Measurements from ENCODE around the gene KIAA1671. TPM values are rescaled to one million over a fixed set of nuclear protein-coding genes. Genes with fewer than 3 reads are reported as not detected.

KIAA1671 gene
- total RNA-seq, 1 donor from 2014 or later, result 11.5 TPM

DNA sequence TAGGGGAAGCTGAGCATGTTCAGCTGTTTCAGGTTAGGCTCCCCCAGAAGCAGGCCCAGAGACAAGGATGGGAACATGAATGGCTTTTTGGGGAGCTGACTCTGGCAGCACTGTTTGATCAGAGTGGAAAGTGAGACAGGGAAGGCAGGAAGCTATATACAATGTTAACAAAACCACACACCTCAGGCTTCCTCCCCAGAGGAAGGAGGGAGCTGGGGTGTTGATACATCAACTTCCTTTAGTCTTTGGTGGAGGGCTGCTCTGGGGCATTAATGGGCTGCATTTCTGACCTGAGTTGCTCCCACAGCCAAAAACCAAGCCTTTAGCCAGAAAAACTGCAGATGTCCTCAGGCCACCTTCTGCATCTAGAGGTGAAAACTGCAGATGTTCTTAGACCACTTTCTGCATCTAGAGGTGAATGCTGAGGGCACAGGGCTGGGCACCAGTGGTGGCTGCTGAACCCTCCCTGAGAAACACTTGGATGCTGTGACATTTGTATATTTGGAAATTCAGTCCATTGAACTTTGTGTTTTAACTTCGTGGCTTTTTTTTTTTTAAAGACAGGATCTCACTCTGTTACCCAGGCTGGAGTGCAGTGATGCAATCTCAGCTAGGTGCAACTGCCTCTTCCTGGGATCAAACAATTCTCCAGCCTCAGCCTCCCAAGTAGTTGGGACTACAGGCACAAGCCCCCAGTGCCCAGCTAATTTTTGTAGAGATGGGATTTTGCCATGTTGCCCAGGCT, 49.9 kb downstream of the KIAA1671 start:
- Histone ChIP-seq H3K4me1 (ENCODE audit: control insufficient read depth in 3 of 3, insufficient read depth in 3 of 3, low read length in 3 of 3) (peaks cover 4 to 10% (median 5%) of the 10 kb centered on the region in 3 donors), H3K27me3 (ENCODE audit: control insufficient read depth in 3 of 3, insufficient read depth in 3 of 3, low read length in 3 of 3) (no peaks in the 10 kb centered on the region), H3K36me3 (ENCODE audit: control insufficient read depth in 3 of 3, insufficient read depth in 3 of 3, low read length in 3 of 3) (no peaks in the 10 kb centered on the region), H3K4me3 (ENCODE audit: low read length in 3 of 3) (no peak overlapping the region), H3K9me3 (ENCODE audit: control insufficient read depth in 3 of 3, low read length in 3 of 3) (no peaks in the 10 kb centered on the region), H3K9ac (ENCODE audit: low read depth in 1 of 3, low read length in 3 of 3) (peak overlapping the region in 1 of 3 donors; percentile 9), H3K27ac (ENCODE audit: low read depth, low read length) (no peak overlapping the region)

DNA sequence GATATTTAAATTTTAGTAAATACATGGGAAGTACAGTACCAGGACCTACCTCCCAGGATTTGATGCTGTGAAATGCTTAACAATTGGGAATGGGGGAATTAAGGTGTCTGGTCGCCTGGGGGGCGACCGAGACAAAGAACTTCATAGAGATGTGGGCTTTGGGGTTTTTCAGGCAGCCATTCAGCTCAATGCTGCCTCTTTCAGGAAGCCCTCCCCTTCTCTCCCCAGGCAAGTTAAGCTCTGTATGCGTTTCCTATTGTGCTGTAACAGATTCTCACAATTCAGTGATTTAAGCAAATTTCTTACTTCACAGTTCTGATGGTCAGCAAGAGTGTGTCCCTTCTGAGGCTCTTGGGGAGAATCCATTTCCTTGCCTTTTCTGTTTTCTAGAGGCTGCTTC, 53.8 kb downstream of the KIAA1671 start:
- H3K27ac ChIP-seq (ENCODE audit: low read depth, low read length), result no peak overlapping the region
- no peaks in the 10 kb centered on the region for H3K9me3 ChIP-seq (ENCODE audit: control insufficient read depth in 3 of 3, low read length in 3 of 3)
- no peak overlapping the region for H3K4me3 ChIP-seq (ENCODE audit: low read length in 3 of 3)
- H3K27me3 ChIP-seq (ENCODE audit: control insufficient read depth in 3 of 3, insufficient read depth in 3 of 3, low read length in 3 of 3), result no peaks in the 10 kb centered on the region
- no peak overlapping the region for H3K9ac ChIP-seq (ENCODE audit: low read depth in 1 of 3, low read length in 3 of 3)
- peaks cover 6 to 16% (median 9%) of the 10 kb centered on the region in 3 donors for H3K4me1 ChIP-seq (ENCODE audit: control insufficient read depth in 3 of 3, insufficient read depth in 3 of 3, low read length in 3 of 3)
- H3K36me3 ChIP-seq (ENCODE audit: control insufficient read depth in 3 of 3, insufficient read depth in 3 of 3, low read length in 3 of 3), result no peaks in the 10 kb centered on the region

DNA sequence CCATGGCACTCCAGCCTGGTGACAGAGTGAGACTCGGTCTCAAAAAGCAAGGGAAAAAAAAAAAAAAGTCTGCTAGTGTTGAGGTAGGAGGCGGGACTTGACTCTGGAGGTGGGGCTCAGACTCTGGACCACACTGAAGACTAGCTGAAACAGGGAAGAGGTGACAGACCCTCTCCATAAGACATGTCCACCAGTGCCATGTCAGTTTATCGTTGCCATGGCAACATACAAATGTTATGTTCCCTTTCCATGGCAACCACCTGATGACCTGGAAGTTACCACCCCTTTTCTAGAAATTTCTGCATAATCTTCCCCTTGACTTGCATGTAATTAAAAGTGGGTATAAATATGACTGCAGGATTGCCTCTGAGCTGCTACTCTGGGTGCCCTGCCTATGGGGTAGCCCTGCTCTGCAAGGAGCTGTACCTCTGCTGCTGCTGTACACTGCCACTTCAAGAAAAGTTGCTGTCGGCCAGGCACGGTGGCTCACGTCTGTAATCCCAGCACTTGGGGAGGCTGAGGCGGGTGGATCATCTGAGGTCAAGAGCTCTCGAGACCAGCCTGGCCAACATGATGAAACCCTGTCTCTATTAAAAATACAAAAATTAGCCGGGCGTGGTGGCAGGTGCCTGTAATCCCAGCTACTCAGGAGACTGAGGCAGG, 55.1 kb downstream of the KIAA1671 start:
- Histone ChIP-seq H3K27me3 (ENCODE audit: control insufficient read depth in 3 of 3, insufficient read depth in 3 of 3, low read length in 3 of 3) (no peaks in the 10 kb centered on the region), H3K4me3 (ENCODE audit: low read length in 3 of 3) (no peak overlapping the region)

DNA sequence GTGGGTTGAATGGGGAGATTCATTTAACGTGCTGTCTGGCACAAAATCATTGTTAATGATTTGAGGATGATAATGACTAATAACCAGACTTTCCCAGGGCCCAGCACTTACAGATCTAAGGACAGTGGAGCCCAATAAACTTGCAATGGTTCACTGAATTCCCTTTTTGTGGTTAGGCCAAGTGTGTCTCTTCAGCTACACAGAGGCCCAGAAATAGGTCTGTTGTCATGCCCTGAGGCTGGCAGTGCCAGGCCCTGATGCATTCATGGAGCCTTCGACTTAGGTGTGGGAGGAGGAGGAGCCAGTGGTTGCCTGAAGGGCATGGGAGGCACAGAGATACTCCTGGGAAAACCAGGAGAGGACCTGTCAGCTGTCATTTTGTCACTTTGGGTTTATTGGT, 56.1 kb downstream of the KIAA1671 start:
- Histone ChIP-seq H3K4me3 (ENCODE audit: low read length in 3 of 3) (no peak overlapping the region), H3K9ac (ENCODE audit: low read depth in 1 of 3, low read length in 3 of 3) (no peak overlapping the region)

More for the DNA sequence above, 55.1 kb downstream of the KIAA1671 start:
- no peaks in the 10 kb centered on the region for H3K9me3 ChIP-seq (ENCODE audit: control insufficient read depth in 3 of 3, low read length in 3 of 3)
- no peak overlapping the region for H3K27ac ChIP-seq (ENCODE audit: low read depth, low read length)
- H3K9ac ChIP-seq (ENCODE audit: low read depth in 1 of 3, low read length in 3 of 3), result no peak overlapping the region
- peaks cover 5 to 7% (median 5%) of the 10 kb centered on the region in 3 donors for H3K4me1 ChIP-seq (ENCODE audit: control insufficient read depth in 3 of 3, insufficient read depth in 3 of 3, low read length in 3 of 3)
- no peaks in the 10 kb centered on the region for H3K36me3 ChIP-seq (ENCODE audit: control insufficient read depth in 3 of 3, insufficient read depth in 3 of 3, low read length in 3 of 3)

DNA sequence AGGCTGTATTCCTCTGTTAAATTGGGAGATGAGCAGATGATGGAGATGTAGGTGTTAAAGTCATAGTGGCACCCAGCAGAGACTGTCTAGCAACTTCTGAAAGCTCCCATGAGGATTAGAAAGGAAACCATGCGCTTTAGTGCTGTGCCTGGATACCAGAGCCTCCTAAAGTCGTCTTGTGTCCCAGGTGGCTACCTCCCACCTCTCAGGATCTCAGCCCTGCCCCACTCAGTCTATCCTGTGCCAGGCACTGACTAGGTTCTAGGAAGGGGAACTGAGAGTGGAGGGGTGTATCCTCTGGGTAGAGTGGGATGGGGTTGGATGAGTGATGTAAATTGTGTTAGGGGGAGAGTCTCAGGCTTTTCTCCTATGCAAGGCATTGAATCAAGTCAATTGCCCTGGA, 60.2 kb downstream of the KIAA1671 start:
- Histone ChIP-seq H3K4me1 (ENCODE audit: control insufficient read depth in 3 of 3, insufficient read depth in 3 of 3, low read length in 3 of 3) (peaks cover 5 to 16% (median 13%) of the 10 kb centered on the region in 3 donors), H3K9me3 (ENCODE audit: control insufficient read depth in 3 of 3, low read length in 3 of 3) (no peaks in the 10 kb centered on the region), H3K27ac (ENCODE audit: low read depth, low read length) (no peak overlapping the region), H3K27me3 (ENCODE audit: control insufficient read depth in 3 of 3, insufficient read depth in 3 of 3, low read length in 3 of 3) (no peaks in the 10 kb centered on the region), H3K9ac (ENCODE audit: low read depth in 1 of 3, low read length in 3 of 3) (no peak overlapping the region), H3K36me3 (ENCODE audit: control insufficient read depth in 3 of 3, insufficient read depth in 3 of 3, low read length in 3 of 3) (no peaks in the 10 kb centered on the region), H3K4me3 (ENCODE audit: low read length in 3 of 3) (no peak overlapping the region)

More for the DNA sequence above, 56.1 kb downstream of the KIAA1671 start:
- H3K27me3 ChIP-seq (ENCODE audit: control insufficient read depth in 3 of 3, insufficient read depth in 3 of 3, low read length in 3 of 3), result no peaks in the 10 kb centered on the region
- H3K9me3 ChIP-seq (ENCODE audit: control insufficient read depth in 3 of 3, low read length in 3 of 3), result no peaks in the 10 kb centered on the region
- no peaks in the 10 kb centered on the region for H3K36me3 ChIP-seq (ENCODE audit: control insufficient read depth in 3 of 3, insufficient read depth in 3 of 3, low read length in 3 of 3)
- H3K27ac ChIP-seq (ENCODE audit: low read depth, low read length), result peak overlapping the region; percentile 16
- peaks cover 5 to 15% (median 11%) of the 10 kb centered on the region in 3 donors for H3K4me1 ChIP-seq (ENCODE audit: control insufficient read depth in 3 of 3, insufficient read depth in 3 of 3, low read length in 3 of 3)

DNA sequence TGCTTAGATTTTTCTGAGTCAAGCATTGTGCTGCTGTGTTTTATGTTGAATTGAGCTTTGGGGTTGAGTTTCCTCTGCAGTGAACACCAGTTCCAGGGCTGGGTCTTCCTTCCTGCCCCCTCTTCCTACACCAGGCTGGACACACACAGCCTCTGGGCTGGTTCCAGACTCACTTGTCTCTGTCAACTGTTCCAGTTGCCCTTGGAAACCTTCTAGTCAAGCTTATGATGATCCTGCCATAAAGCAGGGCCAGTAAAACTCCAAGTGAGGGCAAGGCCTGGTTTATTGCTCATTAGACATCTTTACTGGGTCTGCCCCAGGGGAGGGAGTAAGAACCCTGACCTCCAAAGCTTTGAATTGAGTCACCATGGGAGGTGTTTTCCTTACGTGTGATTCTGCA, 61.1 kb downstream of the KIAA1671 start:
- H3K9ac ChIP-seq (ENCODE audit: low read depth in 1 of 3, low read length in 3 of 3), result no peak overlapping the region
- no peaks in the 10 kb centered on the region for H3K36me3 ChIP-seq (ENCODE audit: control insufficient read depth in 3 of 3, insufficient read depth in 3 of 3, low read length in 3 of 3)
- no peaks in the 10 kb centered on the region for H3K9me3 ChIP-seq (ENCODE audit: control insufficient read depth in 3 of 3, low read length in 3 of 3)
- no peaks in the 10 kb centered on the region for H3K27me3 ChIP-seq (ENCODE audit: control insufficient read depth in 3 of 3, insufficient read depth in 3 of 3, low read length in 3 of 3)
- H3K27ac ChIP-seq (ENCODE audit: low read depth, low read length), result no peak overlapping the region
- H3K4me1 ChIP-seq (ENCODE audit: control insufficient read depth in 3 of 3, insufficient read depth in 3 of 3, low read length in 3 of 3), result peaks cover 4 to 13% (median 13%) of the 10 kb centered on the region in 3 donors
- H3K4me3 ChIP-seq (ENCODE audit: low read length in 3 of 3), result no peak overlapping the region

DNA sequence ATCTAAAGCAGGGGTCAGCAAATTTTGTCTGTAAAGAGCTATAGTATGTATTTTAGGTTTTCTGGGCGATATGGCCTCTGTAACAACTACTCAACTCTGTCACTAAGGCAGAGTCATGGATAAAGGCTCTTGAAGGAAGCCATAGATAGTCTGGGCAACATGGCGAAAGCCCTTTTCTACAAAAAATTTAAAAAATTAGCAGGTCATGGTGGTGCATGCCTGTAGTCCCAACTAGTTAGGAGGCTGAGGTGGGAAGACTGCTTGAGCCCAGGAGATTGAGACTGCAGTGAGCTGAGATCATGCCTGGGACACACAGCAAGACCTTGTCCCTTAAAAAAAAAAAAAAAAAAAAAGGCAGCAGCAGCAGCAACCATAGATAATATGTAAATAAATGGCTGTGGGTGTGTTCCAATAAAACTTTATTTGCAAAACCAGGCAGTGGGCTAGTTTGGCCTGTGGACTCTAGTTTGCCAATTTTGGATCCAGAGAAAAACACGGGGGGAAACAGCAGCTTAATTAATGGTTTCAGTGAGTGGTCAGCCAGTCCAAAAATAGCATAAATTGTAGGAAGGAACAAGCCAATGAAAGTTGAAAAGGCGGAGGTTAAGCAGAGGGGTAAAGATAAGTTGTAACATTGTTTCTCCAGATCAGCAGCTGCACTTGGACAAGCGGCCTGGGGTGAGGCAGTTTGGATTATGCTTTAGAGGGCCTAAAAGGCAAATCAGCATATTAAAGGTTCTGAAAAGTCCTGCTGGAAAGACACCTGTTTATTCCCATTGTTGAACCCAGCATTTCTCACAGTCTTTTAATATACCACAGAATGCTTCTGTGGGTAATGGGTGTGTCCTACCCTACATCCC, 62.6 kb downstream of the KIAA1671 start:
- no peaks in the 10 kb centered on the region for H3K27me3 ChIP-seq (ENCODE audit: control insufficient read depth in 3 of 3, insufficient read depth in 3 of 3, low read length in 3 of 3)
- H3K27ac ChIP-seq (ENCODE audit: low read depth, low read length), result no peak overlapping the region
- no peaks in the 10 kb centered on the region for H3K36me3 ChIP-seq (ENCODE audit: control insufficient read depth in 3 of 3, insufficient read depth in 3 of 3, low read length in 3 of 3)
- H3K4me1 ChIP-seq (ENCODE audit: control insufficient read depth in 3 of 3, insufficient read depth in 3 of 3, low read length in 3 of 3), result peaks cover 0 to 9% (median 9%) of the 10 kb centered on the region in 3 donors
- no peak overlapping the region for H3K9ac ChIP-seq (ENCODE audit: low read depth in 1 of 3, low read length in 3 of 3)
- H3K4me3 ChIP-seq (ENCODE audit: low read length in 3 of 3), result no peak overlapping the region
- H3K9me3 ChIP-seq (ENCODE audit: control insufficient read depth in 3 of 3, low read length in 3 of 3), result no peaks in the 10 kb centered on the region

DNA sequence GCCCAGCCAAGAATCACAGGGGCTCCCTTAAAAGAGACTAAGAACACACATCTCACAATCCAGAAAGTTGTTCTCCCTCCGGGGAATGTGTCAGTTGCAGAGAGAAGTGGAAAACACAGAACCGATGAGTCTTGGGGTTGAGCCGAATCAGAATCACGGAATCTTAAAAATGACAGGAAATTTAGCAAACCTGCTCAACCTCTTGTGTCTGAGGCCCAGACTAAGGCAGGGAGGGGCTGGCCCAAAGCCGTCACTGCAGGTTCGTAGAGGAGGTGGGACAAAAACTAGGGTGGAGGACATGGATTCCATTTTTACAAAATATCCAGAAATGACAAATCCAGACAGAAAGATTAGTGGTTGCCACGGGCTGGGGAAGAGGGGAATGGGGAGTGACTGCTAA, 63.8 kb downstream of the KIAA1671 start:
- Histone ChIP-seq H3K27ac (ENCODE audit: low read depth, low read length) (no peak overlapping the region), H3K9ac (ENCODE audit: low read depth in 1 of 3, low read length in 3 of 3) (no peak overlapping the region), H3K4me1 (ENCODE audit: control insufficient read depth in 3 of 3, insufficient read depth in 3 of 3, low read length in 3 of 3) (peaks cover 0 to 13% (median 9%) of the 10 kb centered on the region in 3 donors), H3K36me3 (ENCODE audit: control insufficient read depth in 3 of 3, insufficient read depth in 3 of 3, low read length in 3 of 3) (no peaks in the 10 kb centered on the region), H3K9me3 (ENCODE audit: control insufficient read depth in 3 of 3, low read length in 3 of 3) (no peaks in the 10 kb centered on the region), H3K4me3 (ENCODE audit: low read length in 3 of 3) (no peak overlapping the region), H3K27me3 (ENCODE audit: control insufficient read depth in 3 of 3, insufficient read depth in 3 of 3, low read length in 3 of 3) (no peaks in the 10 kb centered on the region)

DNA sequence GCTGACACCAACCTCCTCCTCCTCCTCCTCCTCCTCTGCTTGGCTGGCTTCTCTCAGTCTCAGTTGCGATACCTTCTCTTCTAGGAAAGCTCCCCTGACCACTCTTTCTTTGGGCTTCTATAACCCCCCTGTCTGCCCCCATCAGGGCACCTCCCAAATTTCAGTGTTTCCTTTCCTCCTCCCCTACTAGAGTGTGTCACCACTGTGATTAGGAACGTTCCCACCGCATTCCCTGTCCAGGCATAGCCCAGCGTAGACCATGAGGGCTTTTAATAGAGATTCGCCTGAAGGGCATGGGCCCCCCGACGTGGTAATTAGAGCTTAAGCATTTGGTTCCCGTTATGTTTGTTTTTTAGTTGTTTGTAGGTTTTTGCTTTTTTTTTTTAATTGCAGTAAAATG, 65.5 kb downstream of the KIAA1671 start:
- H3K4me1 ChIP-seq (ENCODE audit: control insufficient read depth in 3 of 3, insufficient read depth in 3 of 3, low read length in 3 of 3), result peaks cover 0 to 8% (median 8%) of the 10 kb centered on the region in 3 donors
- H3K36me3 ChIP-seq (ENCODE audit: control insufficient read depth in 3 of 3, insufficient read depth in 3 of 3, low read length in 3 of 3), result no peaks in the 10 kb centered on the region
- no peak overlapping the region for H3K4me3 ChIP-seq (ENCODE audit: low read length in 3 of 3)
- H3K9me3 ChIP-seq (ENCODE audit: control insufficient read depth in 3 of 3, low read length in 3 of 3), result no peaks in the 10 kb centered on the region
- no peak overlapping the region for H3K9ac ChIP-seq (ENCODE audit: low read depth in 1 of 3, low read length in 3 of 3)
- H3K27ac ChIP-seq (ENCODE audit: low read depth, low read length), result no peak overlapping the region
- H3K27me3 ChIP-seq (ENCODE audit: control insufficient read depth in 3 of 3, insufficient read depth in 3 of 3, low read length in 3 of 3), result no peaks in the 10 kb centered on the region
